Heart right ventricle (tissue), 16 donors: ENCODE data around the gene PCBP3. TPM values are rescaled to one million over a fixed set of nuclear protein-coding genes. Genes with fewer than 3 reads are reported as not detected.

Source experiments
- ATAC-seq, 8 donors: fragments of 200-7000 bp; cut with Tn5 transposase; one replicate each; pipeline ENCODE4 v1.9.1; 2020; ENCODE audit warnings: mild to moderate bottlenecking in 8 of 8, moderate library complexity in 8 of 8, moderate number of reproducible peaks in 1 of 8
- DNase-seq, 2 donors: peaks; one replicate each; pipeline ENCODE4 v3.0.0-alpha.2; 2020
- H3K27ac ChIP-seq, 10 donors: fragments of 200-600 bp; sonication (generic) in 2 of 10; one replicate each; pipeline versions ENCODE4 v1.5.0 to v1.8.0; 2020 to 2022; ENCODE audit warnings: mild to moderate bottlenecking in 3 of 10
- H3K27me3 ChIP-seq, 7 donors: fragments of 200-600 bp; one replicate each; pipeline ENCODE4 v1.8.0; 2021 to 2022; ENCODE audit warnings: mild to moderate bottlenecking in 2 of 7
- H3K36me3 ChIP-seq, 9 donors: fragments of 200-600 bp; sonication (generic) in 1 of 9; one replicate each; pipeline versions ENCODE4 v1.5.0 to v1.8.0; 2020 to 2022; ENCODE audit warnings: mild to moderate bottlenecking in 2 of 9
- H3K4me1 ChIP-seq, 9 donors: fragments of 200-600 bp; sonication (generic) in 1 of 9; one replicate each; pipeline versions ENCODE4 v1.5.0 to v1.8.0; 2020 to 2022; ENCODE audit warnings: mild to moderate bottlenecking in 4 of 9
- H3K4me3 ChIP-seq, 10 donors: fragments of 200-600 bp; sonication (generic) in 2 of 10; one replicate each; pipeline versions ENCODE4 v1.5.0 to v1.8.0; 2020 to 2022; ENCODE audit warnings: mild to moderate bottlenecking in 7 of 10, moderate library complexity in 2 of 10
- H3K9me3 ChIP-seq, 11 donors: fragments of 200-600 bp in 10 of 11; sonication (generic) in 2 of 11; one replicate each; pipeline versions ENCODE4 v1.5.0 to v1.8.0; 2013 to 2022; ENCODE audit warnings: mild to moderate bottlenecking in 2 of 11, control low read depth in 1 of 11, moderate library complexity in 1 of 11
- CTCF ChIP-seq, 9 donors: fragments of 200-600 bp; sonication (generic) in 2 of 9; IDR thresholded peaks; one replicate each; pipeline versions ENCODE4 v1.5.0 to v1.8.0; 2021 to 2022; ENCODE audit warnings: antibody characterized with exemption in 9 of 9, mild to moderate bottlenecking in 5 of 9, moderate library complexity in 1 of 9
- WGBS, 2 donors: extraction: QIAGEN DNeasy Blood & Tissue Kit; methylation state at CpG; one replicate each; pipeline ENCODE4 v1.1.7; 2013; ENCODE audit warnings: inconsistent platforms in 1 of 2; 5-methylcytosine and 5-hydroxymethylcytosine counted together
- intact Hi-C, 10 donors: fragments of 100-400 bp; cut with DNase I; formaldehyde crosslinking; loops; one replicate each; pipeline versions ENCODE4 v1.11.1 to v1.14.2; 2022
- polyA plus RNA-seq, 2 donors: library from polyadenylated mRNA; stranded (reverse); fragments of 200-250 nt; gene quantifications; one replicate each; pipeline ENCODE4 v1.2.3, GENCODE V29; 2013
- total RNA-seq, 10 donors: library from RNA; stranded (reverse); fragmentation: NEBNext Ultra II Directional in 3 of 10; extraction: Animal tissue kit (Norgen Biotek cat#: 25700) in 3 of 10; gene quantifications; one replicate each; pipeline versions ENCODE4 v1.2.1 to v1.2.4, GENCODE V29; 2021 to 2023
- donor health status: Arrhythmogenic right ventricular cardiomyopathy.
- donor health status: ischemic (EF 13 %, LVEDD 7.1; RV severe dilation, severe dysfunction).
- donor health status: healthy with polysubstance abuse.
- donor health status: DM: no; HTN: yes; CAD: no.
- donor health status: DM: no; HTN: no; CAD: no.
- donor health status: ischemic (EF 25% LVEDD 6.9; RV normal size, moderate dysfunction).
- donor health status: ischemic (EF 25% LVEDD 5.7; RV mildly dilated, moderate dysfunction).
- donor health status: healthy.
- donor health status: DM: yes; HTN: yes; CAD: no.
- donor health status: Ischemic cardiomyopathy.
- donor health status: ischemic (EF 35%, LVEDD 5.7; RV mildly dilated, moderate dysfunction).
- donor health status: nonischemic (EF 11% LVEDD 7.7; RV severe dilation, severe dysfunction).
- donor health status: DM: yes; HTN: yes; CAD: no.
- donor health status: PGD.
- donor health status: ischemic (EF 29% LVEDD 5.4; RV normal size, mild dysfunction).
- donor health status: nonischemic (EF 23%, LVEDD 6.1; RV moderate dilation, normal function).

The PCBP3 gene
- total and polyA plus RNA-seq, 12 donors, result 0.25 to 11.3 (median 1.2) TPM

- no peak for TF ChIP-seq CTCF (IDR thresholded peaks at IDR 0.05)
- intact Hi-C loops, result no loop called here
- 86 to 88% methylated on average over 4 of the region's 4 CpGs for WGBS, 2 donors
- no peaks in the 10 kb centered on the region for H3K36me3 ChIP-seq
- no peak overlapping the region for H3K27ac ChIP-seq
- DNase-seq (no peak), ATAC-seq (no peak)
- H3K27me3 ChIP-seq, result no peaks in the 10 kb centered on the region
- H3K9me3 ChIP-seq, result peaks cover 0 to 11% (median 7%) of the 10 kb centered on the region in 11 donors
- peaks cover under 1 to 9% (median 2%) of the 10 kb centered on the region in 9 donors for H3K4me1 ChIP-seq
- no peak overlapping the region for H3K4me3 ChIP-seq
These were observed 321.7 kb downstream of the PCBP3 start for GRCh38 chr21:45965084-45965809.

- H3K4me3 ChIP-seq, result no peak overlapping the region
- no peak for TF ChIP-seq CTCF (IDR thresholded peaks at IDR 0.05)
- peaks cover 0 to 11% (median 7%) of the 10 kb centered on the region in 11 donors for H3K9me3 ChIP-seq
- intact Hi-C loops, result no loop called here
- no peaks in the 10 kb centered on the region for H3K36me3 ChIP-seq
- no peak for ATAC-seq
- H3K27me3 ChIP-seq, result peaks cover 0 to 5% (median 0%) of the 10 kb centered on the region in 7 donors
- WGBS, 2 donors, result 71 to 79% methylated on average over 9 of the region's 9 CpGs
- H3K27ac ChIP-seq, result no peak overlapping the region
- H3K4me1 ChIP-seq, result peaks cover 9 to 26% (median 17%) of the 10 kb centered on the region in 9 donors
- no peak for DNase-seq
These were observed 323.4 kb downstream of the PCBP3 start for GRCh38 chr21:45966791-45967394.

- 70 to 71% methylated on average over 22 of the region's 22 CpGs for WGBS, 2 donors
- DNase-seq (peak in 1 of 2 donors; percentile 2), ATAC-seq (no peak)
- peak overlapping the region in 9 of 10 donors; percentile 13 to 99 (median 97) for H3K27ac ChIP-seq
- H3K4me3 ChIP-seq, result no peak overlapping the region
- intact Hi-C loops, result loop anchor here in 9 of 10 donors (2.0 to 10.0 kb wide), 11 partner anchors 97 to 485 kb away; partner anchors contain the start of genes COL6A2 (in 4 of the 9), DIP2A (in 1 of the 9) and LSS (in 1 of the 9)
- no peaks in the 10 kb centered on the region for H3K36me3 ChIP-seq
- peaks cover 21 to 52% (median 47%) of the 10 kb centered on the region in 9 donors for H3K4me1 ChIP-seq
- peaks cover 0 to 37% (median 0%) of the 10 kb centered on the region in 7 donors for H3K27me3 ChIP-seq
- H3K9me3 ChIP-seq, result peaks cover 0 to 4% (median 0%) of the 10 kb centered on the region in 11 donors
- no peak for TF ChIP-seq CTCF (IDR thresholded peaks at IDR 0.05)
These were observed 326.6 kb downstream of the PCBP3 start for GRCh38 chr21:45969921-45970673.
